T-helper 2 cell treated with Interferon-gamma antibody and Interleukin-4, amounts not matched to agents 100 ng/mL and 5 ng/mL, for 36 hours (primary cell): Measurements from ENCODE around the gene ADGRE2. TPM values are rescaled to one million over a fixed set of nuclear protein-coding genes. Genes with fewer than 3 reads are reported as not detected.
"Not testable (repeated sequence)": the region's sequence is repeated elsewhere in the genome, so short reads cannot be mapped to it uniquely, and the experiment has no call there.

ENCODE experiments used
- intact Hi-C: fragments of 100-400 bp; cut with micrococcal nuclease; formaldehyde crosslinking; loops from one replicate; pipeline ENCODE4 v1.15.1; 2023
- total RNA-seq: library from RNA; stranded (reverse); gene quantifications from 2 replicates; pipeline ENCODE4 v1.2.3, GENCODE V29; 2022

ADGRE2 gene
- total RNA-seq, result 1.2 and 2.2 TPM in 2 replicates

GRCh38 chr19:14778110-14778845, at the start of gene ADGRE2:
TSS of gene ADGRE2 (minus strand) at chr19:14778560. CDS start at chr19:14776756, 1,804 bp downstream.
- intact Hi-C loops, result not testable (repeated sequence)

GRCh38 chr19:14826006-14826405, 47.6 kb upstream of the ADGRE2 start:
- intact Hi-C loops, result no loop called here

- intact Hi-C loops, result no loop called here
These were observed 43.6 kb upstream of the ADGRE2 start for GRCh38 chr19:14821937-14822336.

GRCh38 chr19:14818588-14818987, 40.2 kb upstream of the ADGRE2 start:
- intact Hi-C loops, result no loop called here

- intact Hi-C loops, result no loop called here
These were observed 38.7 kb upstream of the ADGRE2 start for GRCh38 chr19:14817052-14817451.

GRCh38 chr19:14814982-14815652, 36.8 kb upstream of the ADGRE2 start:
- intact Hi-C loops, result no loop called here

- intact Hi-C loops, result no loop called here
These were observed 31.1 kb upstream of the ADGRE2 start for GRCh38 chr19:14809272-14810057.

GRCh38 chr19:14804765-14805164, 26.4 kb upstream of the ADGRE2 start:
- intact Hi-C loops, result no loop called here

GRCh38 chr19:14798760-14799159, 20.4 kb upstream of the ADGRE2 start:
- intact Hi-C loops, result no loop called here

- intact Hi-C loops, result no loop called here
These were observed 17.7 kb upstream of the ADGRE2 start for GRCh38 chr19:14796021-14796420.

- intact Hi-C loops, result no loop called here
These were observed 16.8 kb upstream of the ADGRE2 start for GRCh38 chr19:14795078-14795721.

- intact Hi-C loops, result not testable (repeated sequence)
These were observed 13.9 kb upstream of the ADGRE2 start for GRCh38 chr19:14792250-14792649.

GRCh38 chr19:14786421-14786851, 8.1 kb upstream of the ADGRE2 start:
- intact Hi-C loops, result no loop called here

- intact Hi-C loops, result not testable (repeated sequence)
These were observed 6.9 kb upstream of the ADGRE2 start for GRCh38 chr19:14785102-14785793.

GRCh38 chr19:14784730-14785101, 6.4 kb upstream of the ADGRE2 start:
- intact Hi-C loops, result not testable (repeated sequence)

GRCh38 chr19:14783410-14783998, 5.1 kb upstream of the ADGRE2 start:
- intact Hi-C loops, result not testable (repeated sequence)

- intact Hi-C loops, result no loop called here
These were observed 4.5 kb upstream of the ADGRE2 start for GRCh38 chr19:14782626-14783409.

GRCh38 chr19:14781713-14782536, 3.6 kb upstream of the ADGRE2 start:
- intact Hi-C loops, result not testable (repeated sequence)
